Caco-2 (cell line): ENCODE data around the gene MSMO1. TPM values are rescaled to one million over a fixed set of nuclear protein-coding genes. Genes with fewer than 3 reads are reported as not detected.

Experiments used
- BruUV-seq: library from RNA; stranded (reverse); fragments of 400-500 nt; replicated peaks from 2 replicates; lab custom pipeline; 2021; lab: Mats Ljungman, UMichigan
- CTCF ChIA-PET: fragments of 300-600 bp; sonication (Branson Sonifier 250); formaldehyde crosslinking; loops from one replicate; lab custom pipeline; 2022; ENCODE audit warnings: antibody characterized with exemption; lab: Charles Lee
- POLR2A ChIA-PET: fragments of 300-600 bp; sonication (Branson Sonifier 250); formaldehyde crosslinking; loops from one replicate; lab custom pipeline; 2022; ENCODE audit warnings: antibody characterized with exemption; lab: Charles Lee
- DNase-seq, 2 experiments: peaks; one replicate each; pipeline versions ENCODE4 v3.0.0 to v3.0.0-alpha.2; 2020 to 2022
- H3K27me3 ChIP-seq: replicated peaks from 2 replicates; pipeline ENCODE4 v1.6.0; 2011; ENCODE audit warnings: low read length; ENCODE audit not compliant: control insufficient read depth, insufficient read depth
- H3K36me3 ChIP-seq: 2 replicates; pipeline ENCODE4 v1.5.1; 2011; ENCODE audit warnings: low read length; ENCODE audit not compliant: control insufficient read depth, insufficient read depth
- H3K4me1 ChIP-seq: fragments of 250-450 bp; sonication (Bioruptor Pico); 2 replicates; pipeline ENCODE4 v1.5.1; 2020; ENCODE audit warnings: mild to moderate bottlenecking
- H3K4me3 ChIP-seq: 2 replicates; pipeline ENCODE4 v1.5.1; 2011; ENCODE audit warnings: low read depth, mild to moderate bottlenecking, control low read depth, low read length
- H3K9me3 ChIP-seq: fragments of 250-450 bp; sonication (Bioruptor Pico); 2 replicates; pipeline ENCODE4 v1.5.1; 2020; ENCODE audit warnings: mild to moderate bottlenecking, moderate library complexity
- H3K27ac Mint-ChIP-seq: one replicate; pipeline ENCODE4 v1.8.0; 2022; ENCODE audit warnings: mixed read lengths; ENCODE audit not compliant: unreplicated experiment
- H3K27me3 Mint-ChIP-seq: one replicate; pipeline ENCODE4 v1.8.0; 2022; ENCODE audit warnings: mixed read lengths; ENCODE audit not compliant: insufficient read depth, unreplicated experiment
- H3K36me3 Mint-ChIP-seq: one replicate; pipeline ENCODE4 v1.8.0; 2022; ENCODE audit warnings: mild to moderate bottlenecking, mixed read lengths; ENCODE audit not compliant: insufficient read depth, unreplicated experiment
- H3K4me1 Mint-ChIP-seq: one replicate; pipeline ENCODE4 v1.8.0; 2022; ENCODE audit warnings: low read depth, mixed read lengths; ENCODE audit not compliant: unreplicated experiment
- H3K4me3 Mint-ChIP-seq: one replicate; pipeline ENCODE4 v1.8.0; 2022; ENCODE audit warnings: mild to moderate bottlenecking, moderate library complexity, mixed read lengths; ENCODE audit not compliant: unreplicated experiment
- H3K9me3 Mint-ChIP-seq: one replicate; pipeline ENCODE4 v1.8.0; 2022; ENCODE audit warnings: mixed read lengths; ENCODE audit not compliant: unreplicated experiment
- CTCF ChIP-seq, 2 experiments: fragments of 200-600 bp in 1 of 2; IDR thresholded peaks; 1 replicate in 1 of 2; 2 replicates in 1 of 2; pipeline versions ENCODE4 v1.5.1 to v1.8.0; 2011 to 2022; ENCODE audit warnings: antibody characterized with exemption in 1 of 2, control low read depth in 1 of 2, inconsistent platforms in 1 of 2, low read depth in 1 of 2, low read length in 1 of 2, mild to moderate bottlenecking in 1 of 2, moderate library complexity in 1 of 2; ENCODE audit not compliant: insufficient read depth in 1 of 2, severe bottlenecking in 1 of 2, unreplicated experiment in 1 of 2
- intact Hi-C: fragments of 100-400 bp; cut with micrococcal nuclease; formaldehyde crosslinking; loops from one replicate; pipeline ENCODE4 v1.10.0; 2022; ENCODE audit not compliant: unreplicated experiment
- total RNA-seq: library from RNA; stranded (reverse); gene quantifications from 2 replicates; pipeline ENCODE4 v1.2.3, GENCODE V29; 2022

MSMO1 gene
- total RNA-seq, 1 experiment from 2014 or later = 91.1 TPM

GRCh38 chr4:165381821-165382373 is 54.4 kb downstream of the MSMO1 start:
- no TSS peak for BruUV-seq
- Mint-ChIP-seq H3K4me1 (peaks cover 7% of the 10 kb centered on the region), H3K27ac (no peak overlapping the region), H3K36me3 (no peaks in the 10 kb centered on the region), H3K4me3 (no peak overlapping the region), H3K27me3 (peaks cover 3% of the 10 kb centered on the region), H3K9me3 (no peaks in the 10 kb centered on the region)
- H3K4me3 ChIP-seq = no peak overlapping the region
- ChIA-PET POLR2A (no interaction called here), CTCF (no interaction called here)
- no peaks in the 10 kb centered on the region for H3K9me3 ChIP-seq
- no peak for TF ChIP-seq CTCF (IDR thresholded peaks at IDR 0.05; ENCODE audit: insufficient read depth in 1 of 2, low read depth in 1 of 2, low read length in 1 of 2, severe bottlenecking in 1 of 2, unreplicated experiment in 1 of 2)
- no peak for DNase-seq
- H3K27me3 ChIP-seq = no peaks in the 10 kb centered on the region
- intact Hi-C loops = no loop called here
- H3K36me3 ChIP-seq = no peaks in the 10 kb centered on the region; the same call in 1 of the 2 replicates
- H3K4me1 ChIP-seq = peaks cover 5% of the 10 kb centered on the region

GRCh38 chr4:165382640-165383039 is 55.2 kb downstream of the MSMO1 start:
- intact Hi-C loops = no loop called here
- peaks cover 5% of the 10 kb centered on the region for H3K4me1 ChIP-seq
- Mint-ChIP-seq H3K9me3 (no peaks in the 10 kb centered on the region), H3K27ac (no peak overlapping the region), H3K4me3 (no peak overlapping the region), H3K4me1 (peaks cover 7% of the 10 kb centered on the region), H3K36me3 (no peaks in the 10 kb centered on the region), H3K27me3 (peaks cover 3% of the 10 kb centered on the region)
- no TSS peak for BruUV-seq
- no peaks in the 10 kb centered on the region; the same call in 1 of the 2 replicates for H3K36me3 ChIP-seq
- H3K9me3 ChIP-seq = no peaks in the 10 kb centered on the region
- no peaks in the 10 kb centered on the region for H3K27me3 ChIP-seq
- ChIA-PET POLR2A (no interaction called here), CTCF (interaction anchor here (0.7 kb wide), 1 partner anchor 30 kb away, joined by 3 read pairs; no protein-coding TSS in a partner anchor)
- no peak for DNase-seq
- no peak overlapping the region for H3K4me3 ChIP-seq
- TF ChIP-seq CTCF (IDR thresholded peaks at IDR 0.05; ENCODE audit: insufficient read depth in 1 of 2, low read depth in 1 of 2, low read length in 1 of 2, severe bottlenecking in 1 of 2, unreplicated experiment in 1 of 2) = no peak

DNA sequence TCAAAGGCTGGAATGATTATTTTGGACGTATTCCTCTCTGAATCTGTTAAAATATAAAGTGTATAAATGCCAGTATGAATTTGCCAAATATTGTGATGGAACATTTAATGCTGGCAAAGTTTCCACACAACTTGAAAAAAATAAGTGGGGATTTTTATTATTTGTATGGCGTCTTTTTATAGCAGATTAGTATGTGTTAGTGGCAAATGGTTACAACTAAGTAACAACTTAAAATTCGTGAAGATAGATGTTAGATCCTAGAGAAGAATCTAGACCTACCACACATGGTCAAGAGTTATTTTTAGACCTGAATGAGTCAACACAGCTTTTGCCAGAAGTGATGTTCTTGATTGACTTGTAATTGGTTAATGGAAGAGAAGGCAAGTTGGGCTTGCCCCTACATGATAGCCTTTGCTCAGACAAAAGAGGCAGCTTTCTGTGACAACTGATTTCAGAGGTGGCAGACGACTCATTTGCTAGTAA is 56.2 kb downstream of the MSMO1 start:
- no peaks in the 10 kb centered on the region for H3K9me3 ChIP-seq
- TF ChIP-seq CTCF (IDR thresholded peaks at IDR 0.05; ENCODE audit: insufficient read depth in 1 of 2, low read depth in 1 of 2, low read length in 1 of 2, severe bottlenecking in 1 of 2, unreplicated experiment in 1 of 2) = no peak
- DNase-seq = no peak
- ChIA-PET POLR2A (no interaction called here), CTCF (no interaction called here)
- Mint-ChIP-seq H3K9me3 (no peaks in the 10 kb centered on the region), H3K4me1 (peaks cover 7% of the 10 kb centered on the region), H3K36me3 (no peaks in the 10 kb centered on the region), H3K27ac (no peak overlapping the region), H3K4me3 (no peak overlapping the region), H3K27me3 (peaks cover 6% of the 10 kb centered on the region)
- no peaks in the 10 kb centered on the region; the same call in 1 of the 2 replicates for H3K36me3 ChIP-seq
- no peaks in the 10 kb centered on the region for H3K27me3 ChIP-seq
- intact Hi-C loops = loop anchor here (1.0 to 2.0 kb wide), 2 partner anchors 57 to 81 kb away; no protein-coding TSS in a partner anchor
- H3K4me3 ChIP-seq = no peak overlapping the region
- no TSS peak for BruUV-seq
- H3K4me1 ChIP-seq = peaks cover under 1% of the 10 kb centered on the region
